Measurements from ENCODE around the gene PHKA2.
A peak's percentile ranks its signal among the peaks of the same experiment; 100 is the strongest.

The PHKA2 gene

GRCh38 chrX:18885328-18886004 is 98.4 kb downstream of the PHKA2 start:
- TF ChIP-seq CTCF (IDR thresholded peaks at IDR 0.05; ENCODE audit: insufficient read depth, low read length, poor library complexity, severe bottlenecking) = no peak
- Histone ChIP-seq H3K36me3 (ENCODE audit: control insufficient read depth, insufficient read depth, low read length) (no peaks in the 10 kb centered on the region), H3K27me3 (replicated peaks; ENCODE audit: control insufficient read depth, insufficient read depth, low read length) (no peaks in the 10 kb centered on the region), H3K4me3 (replicated peaks; ENCODE audit: low read depth, low read length) (peak overlapping the region; percentile 47)
- DNase-seq (ENCODE audit: extremely low read depth, insufficient read length) = no peak

- H3K4me3 ChIP-seq (replicated peaks; ENCODE audit: low read depth, low read length) = no peak overlapping the region
- no peaks in the 10 kb centered on the region for H3K27me3 ChIP-seq (replicated peaks; ENCODE audit: control insufficient read depth, insufficient read depth, low read length)
- DNase-seq (ENCODE audit: extremely low read depth, insufficient read length) = no peak
- H3K36me3 ChIP-seq (ENCODE audit: control insufficient read depth, insufficient read depth, low read length) = no peaks in the 10 kb centered on the region
- no peak for TF ChIP-seq CTCF (IDR thresholded peaks at IDR 0.05; ENCODE audit: insufficient read depth, low read length, poor library complexity, severe bottlenecking)
Measured at GRCh38 chrX:18884916-18885315, 99.0 kb downstream of the PHKA2 start.

GRCh38 chrX:18883961-18884765 is 99.8 kb downstream of the PHKA2 start:
- TF ChIP-seq CTCF (IDR thresholded peaks at IDR 0.05; ENCODE audit: insufficient read depth, low read length, poor library complexity, severe bottlenecking) = peak; percentile 6
- Histone ChIP-seq H3K4me3 (replicated peaks; ENCODE audit: low read depth, low read length) (no peak overlapping the region), H3K27me3 (replicated peaks; ENCODE audit: control insufficient read depth, insufficient read depth, low read length) (no peaks in the 10 kb centered on the region), H3K36me3 (ENCODE audit: control insufficient read depth, insufficient read depth, low read length) (no peaks in the 10 kb centered on the region)
- no peak for DNase-seq (ENCODE audit: extremely low read depth, insufficient read length)

GRCh38 chrX:18883234-18883960 is 100.5 kb downstream of the PHKA2 start:
- DNase-seq (ENCODE audit: extremely low read depth, insufficient read length) = no peak
- no peaks in the 10 kb centered on the region for H3K27me3 ChIP-seq (replicated peaks; ENCODE audit: control insufficient read depth, insufficient read depth, low read length)

GRCh38 chrX:18879144-18879543 is 104.8 kb downstream of the PHKA2 start:
- H3K27me3 ChIP-seq (replicated peaks; ENCODE audit: control insufficient read depth, insufficient read depth, low read length) = no peaks in the 10 kb centered on the region
- TF ChIP-seq CTCF (IDR thresholded peaks at IDR 0.05; ENCODE audit: insufficient read depth, low read length, poor library complexity, severe bottlenecking) = no peak
- H3K36me3 ChIP-seq (ENCODE audit: control insufficient read depth, insufficient read depth, low read length) = no peaks in the 10 kb centered on the region
- H3K4me3 ChIP-seq (replicated peaks; ENCODE audit: low read depth, low read length) = no peak overlapping the region
- DNase-seq (ENCODE audit: extremely low read depth, insufficient read length) = no peak

More at GRCh38 chrX:18883234-18883960, 100.5 kb downstream of the PHKA2 start:
- no peak for TF ChIP-seq CTCF (IDR thresholded peaks at IDR 0.05; ENCODE audit: insufficient read depth, low read length, poor library complexity, severe bottlenecking)
- H3K36me3 ChIP-seq (ENCODE audit: control insufficient read depth, insufficient read depth, low read length) = no peaks in the 10 kb centered on the region
- no peak overlapping the region for H3K4me3 ChIP-seq (replicated peaks; ENCODE audit: low read depth, low read length)

Data from GM06990 (cell line).